ENCODE data around the gene FDPS.
"Not testable (repeated sequence)": the region's sequence is repeated elsewhere in the genome, so short reads cannot be mapped to it uniquely, and the experiment has no call there.

The FDPS gene

GRCh38 chr1:155327981-155328380 is 19.3 kb downstream of the FDPS start:
- no peaks in the 10 kb centered on the region for H4K20me1 ChIP-seq (ENCODE audit: control insufficient read depth, insufficient read depth, low read depth, low read length)

GRCh38 chr1:155328856-155329255 is 20.2 kb downstream of the FDPS start:
- not testable (repeated sequence) for H3K4me3 ChIP-seq (ENCODE audit: low read length); H3K9me2 ChIP-seq (replicated peaks; ENCODE audit: control insufficient read depth, low read length); H3F3A ChIP-seq (ENCODE audit: control insufficient read depth, insufficient read depth); H3K27me3 ChIP-seq (ENCODE audit: control insufficient read depth, low read length); H3K9me3 ChIP-seq (ENCODE audit: control insufficient read depth, insufficient read depth, low read length); H4K20me1 ChIP-seq (ENCODE audit: control insufficient read depth, insufficient read depth, low read depth, low read length); H3K27ac ChIP-seq (ENCODE audit: low read depth, low read length); H3K4me2 ChIP-seq (ENCODE audit: low read length)
- peaks cover 24% of the 10 kb centered on the region for H3K4me1 ChIP-seq (ENCODE audit: control insufficient read depth, low read length)
- peaks cover 36% of the 10 kb centered on the region for H3K36me3 ChIP-seq (ENCODE audit: control insufficient read depth, low read length)
- peaks cover 10% of the 10 kb centered on the region for H3K79me2 ChIP-seq (ENCODE audit: control insufficient read depth, low read length)

More at GRCh38 chr1:155327981-155328380, 19.3 kb downstream of the FDPS start:
- Histone ChIP-seq H3K4me3 (ENCODE audit: low read length) (no peak overlapping the region), H3K9me2 (replicated peaks; ENCODE audit: control insufficient read depth, low read length) (no peaks in the 10 kb centered on the region), H3K79me2 (ENCODE audit: control insufficient read depth, low read length) (peaks cover 10% of the 10 kb centered on the region), H3K4me1 (ENCODE audit: control insufficient read depth, low read length) (peaks cover 24% of the 10 kb centered on the region), H3K27me3 (ENCODE audit: control insufficient read depth, low read length) (no peaks in the 10 kb centered on the region), H3K4me2 (ENCODE audit: low read length) (no peak overlapping the region), H3F3A (ENCODE audit: control insufficient read depth, insufficient read depth) (0 out of 2 replicates have a peak, but pooled peaks cover 4% of the 10 kb centered on the region), H3K27ac (ENCODE audit: low read depth, low read length) (no peak overlapping the region), H3K9me3 (ENCODE audit: control insufficient read depth, insufficient read depth, low read length) (no peaks in the 10 kb centered on the region), H3K36me3 (ENCODE audit: control insufficient read depth, low read length) (peaks cover 36% of the 10 kb centered on the region)
- TF ChIP-seq CTCF (IDR thresholded peaks at IDR 0.05; ENCODE audit: low read depth, low read length, poor library complexity, severe bottlenecking): no peak
- TF ChIP-seq EZH2phosphoT487 (IDR thresholded peaks at IDR 0.05; ENCODE audit: borderline replicate concordance, low read length): no peak

GRCh38 chr1:155329980-155330598 is 21.4 kb downstream of the FDPS start:
- Histone ChIP-seq H3F3A (ENCODE audit: control insufficient read depth, insufficient read depth) (0 out of 2 replicates have a peak, but pooled peaks cover 4% of the 10 kb centered on the region), H3K27me3 (ENCODE audit: control insufficient read depth, low read length) (no peaks in the 10 kb centered on the region), H3K9me2 (replicated peaks; ENCODE audit: control insufficient read depth, low read length) (no peaks in the 10 kb centered on the region), H3K4me2 (ENCODE audit: low read length) (no peak overlapping the region), H3K4me3 (ENCODE audit: low read length) (no peak overlapping the region), H3K4me1 (ENCODE audit: control insufficient read depth, low read length) (peaks cover 20% of the 10 kb centered on the region), H3K36me3 (ENCODE audit: control insufficient read depth, low read length) (peaks cover 41% of the 10 kb centered on the region), H3K79me2 (ENCODE audit: control insufficient read depth, low read length) (peaks cover 3% of the 10 kb centered on the region), H4K20me1 (ENCODE audit: control insufficient read depth, insufficient read depth, low read depth, low read length) (no peaks in the 10 kb centered on the region), H3K27ac (ENCODE audit: low read depth, low read length) (no peak overlapping the region), H3K9me3 (ENCODE audit: control insufficient read depth, insufficient read depth, low read length) (no peaks in the 10 kb centered on the region)
- TF ChIP-seq EZH2phosphoT487 (IDR thresholded peaks at IDR 0.05; ENCODE audit: borderline replicate concordance, low read length) (no peak), CTCF (IDR thresholded peaks at IDR 0.05; ENCODE audit: low read depth, low read length, poor library complexity, severe bottlenecking) (no peak)

- no peaks in the 10 kb centered on the region for H3K9me2 ChIP-seq (replicated peaks; ENCODE audit: control insufficient read depth, low read length)
- H3K4me3 ChIP-seq (ENCODE audit: low read length): no peak overlapping the region
- TF ChIP-seq CTCF (IDR thresholded peaks at IDR 0.05; ENCODE audit: low read depth, low read length, poor library complexity, severe bottlenecking) (no peak), EZH2phosphoT487 (IDR thresholded peaks at IDR 0.05; ENCODE audit: borderline replicate concordance, low read length) (no peak)
- H3K79me2 ChIP-seq (ENCODE audit: control insufficient read depth, low read length): no peaks in the 10 kb centered on the region
- no peaks in the 10 kb centered on the region for H4K20me1 ChIP-seq (ENCODE audit: control insufficient read depth, insufficient read depth, low read depth, low read length)
- H3K9me3 ChIP-seq (ENCODE audit: control insufficient read depth, insufficient read depth, low read length): no peaks in the 10 kb centered on the region
- no peak overlapping the region for H3K4me2 ChIP-seq (ENCODE audit: low read length)
- no peak overlapping the region for H3K27ac ChIP-seq (ENCODE audit: low read depth, low read length)
- H3F3A ChIP-seq (ENCODE audit: control insufficient read depth, insufficient read depth): peaks cover 9% of the 10 kb centered on the region
- H3K4me1 ChIP-seq (ENCODE audit: control insufficient read depth, low read length): peaks cover 7% of the 10 kb centered on the region; the same call in 1 of the 2 replicates
- peaks cover 65% of the 10 kb centered on the region for H3K36me3 ChIP-seq (ENCODE audit: control insufficient read depth, low read length)
- no peaks in the 10 kb centered on the region for H3K27me3 ChIP-seq (ENCODE audit: control insufficient read depth, low read length)
Measured at GRCh38 chr1:155334962-155335361, 26.3 kb downstream of the FDPS start.
